ENCODE measurements around the gene RNMT.
"Not testable (repeated sequence)": the region's sequence is repeated elsewhere in the genome, so short reads cannot be mapped to it uniquely, and the experiment has no call there.

Gene RNMT

GRCh38 chr18:13726232-13726971 is at the start of gene RNMT, which contains the start of gene FAM210A:
Gene RNMT, plus strand, starts transcription at chr18:13726673. Its CDS starts 4,845 bp downstream, at chr18:13731518.
Gene FAM210A, minus strand, starts transcription at chr18:13726558. Its CDS starts 44,481 bp downstream, at chr18:13682077.
- FAIRE-seq: peak; percentile 100
- peak; percentile 100 for DNase-seq (ENCODE audit: low spot score)

GRCh38 chr18:13677350-13677749 is 49.1 kb upstream of the RNMT start:
- DNase-seq (ENCODE audit: low spot score): not testable (repeated sequence)
- peak; percentile 42 for FAIRE-seq

GRCh38 chr18:13680612-13681011 is 45.9 kb upstream of the RNMT start:
- DNase-seq (ENCODE audit: low spot score) (peak; percentile 53), FAIRE-seq (peak; percentile 92)

- DNase-seq (ENCODE audit: low spot score) (no peak), FAIRE-seq (peak; percentile 85)
These were observed 44.8 kb upstream of the RNMT start for GRCh38 chr18:13681701-13682100.

- FAIRE-seq: peak; percentile 79
These were observed 41.9 kb upstream of the RNMT start for GRCh38 chr18:13684546-13684945.

GRCh38 chr18:13688191-13689136 is 38.0 kb upstream of the RNMT start:
- DNase-seq (ENCODE audit: low spot score) (no peak), FAIRE-seq (peak; percentile 80)

More at GRCh38 chr18:13684546-13684945, 41.9 kb upstream of the RNMT start:
- no peak for DNase-seq (ENCODE audit: low spot score)

- DNase-seq (ENCODE audit: low spot score): not testable (repeated sequence)
- FAIRE-seq: peak; percentile 63
These were observed 36.4 kb upstream of the RNMT start for GRCh38 chr18:13690060-13690459.

- DNase-seq (ENCODE audit: low spot score); FAIRE-seq: not testable (repeated sequence)
These were observed 31.1 kb upstream of the RNMT start for GRCh38 chr18:13695337-13695736.

GRCh38 chr18:13696961-13697360 is 29.5 kb upstream of the RNMT start:
- FAIRE-seq (peak; percentile 91), DNase-seq (ENCODE audit: low spot score) (no peak)

GRCh38 chr18:13700153-13700552 is 26.3 kb upstream of the RNMT start:
- peak; percentile 83 for FAIRE-seq
- DNase-seq (ENCODE audit: low spot score): no peak

GRCh38 chr18:13703899-13704298 is 22.6 kb upstream of the RNMT start:
- FAIRE-seq: no peak
- DNase-seq (ENCODE audit: low spot score): no peak

- DNase-seq (ENCODE audit: low spot score): peak; percentile 90
- peak; percentile 99 for FAIRE-seq
These were observed 16.1 kb upstream of the RNMT start for GRCh38 chr18:13710414-13710831.

- DNase-seq (ENCODE audit: low spot score): no peak
- FAIRE-seq: no peak
These were observed 13.9 kb upstream of the RNMT start for GRCh38 chr18:13712400-13713131.

- DNase-seq (ENCODE audit: low spot score) (no peak), FAIRE-seq (peak; percentile 94)
These were observed 12.9 kb upstream of the RNMT start for GRCh38 chr18:13713455-13714055.

GRCh38 chr18:13715330-13715729 is 11.1 kb upstream of the RNMT start:
- FAIRE-seq (peak; percentile 79), DNase-seq (ENCODE audit: low spot score) (no peak)

GRCh38 chr18:13716916-13717315 is 9.6 kb upstream of the RNMT start:
- FAIRE-seq (peak; percentile 59), DNase-seq (ENCODE audit: low spot score) (no peak)

GRCh38 chr18:13720123-13720522 is 6.3 kb upstream of the RNMT start:
- FAIRE-seq: no peak
- DNase-seq (ENCODE audit: low spot score): no peak

- peak; percentile 92 for FAIRE-seq
- no peak for DNase-seq (ENCODE audit: low spot score)
These were observed 5.6 kb upstream of the RNMT start for GRCh38 chr18:13720847-13721246.

- DNase-seq (ENCODE audit: low spot score) (no peak), FAIRE-seq (no peak)
These were observed 774 bp upstream of the RNMT start for GRCh38 chr18:13725566-13726231.

- FAIRE-seq: no peak
- peak; percentile 66 for DNase-seq (ENCODE audit: low spot score)
These were observed 479 bp downstream of the RNMT start for GRCh38 chr18:13726972-13727331.
